ENCODE data around the gene EVI2A. TPM values are rescaled to one million over a fixed set of nuclear protein-coding genes. Genes with fewer than 3 reads are reported as not detected.

Gene EVI2A
- total RNA-seq, 4 donors from 2014 or later, result 2.9 to 5.5 (median 4.2) TPM

DNA sequence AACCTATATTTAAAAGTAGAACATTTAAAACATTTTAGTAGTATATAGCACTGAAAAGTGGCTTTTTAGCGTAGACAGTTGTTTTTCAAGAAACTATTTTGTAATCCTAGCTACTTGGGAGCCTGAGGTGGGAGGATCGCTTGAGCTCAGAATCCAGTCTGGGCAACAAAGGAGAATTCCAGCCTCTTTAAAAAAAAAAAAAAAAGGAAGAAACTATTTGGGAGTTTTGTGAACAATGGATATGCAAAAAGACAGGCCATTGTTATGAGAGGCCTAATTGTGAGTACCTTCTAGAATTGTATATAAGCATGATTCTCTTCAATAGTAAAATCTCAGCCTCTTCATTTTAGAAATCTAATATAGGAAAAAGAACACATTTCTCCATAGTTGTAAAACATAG, 42.0 kb downstream of the EVI2A start:
- Histone ChIP-seq H3K36me3 (peaks cover 0 to 48% (median 0%) of the 10 kb centered on the region in 3 donors), H3K9me3 (no peaks in the 10 kb centered on the region), H3K27ac (no peak overlapping the region), H3K4me3 (no peak overlapping the region), H3K27me3 (no peaks in the 10 kb centered on the region), H3K4me1 (peaks cover 0 to 2% (median 0%) of the 10 kb centered on the region in 4 donors)
- TF ChIP-seq, protein P1, sequence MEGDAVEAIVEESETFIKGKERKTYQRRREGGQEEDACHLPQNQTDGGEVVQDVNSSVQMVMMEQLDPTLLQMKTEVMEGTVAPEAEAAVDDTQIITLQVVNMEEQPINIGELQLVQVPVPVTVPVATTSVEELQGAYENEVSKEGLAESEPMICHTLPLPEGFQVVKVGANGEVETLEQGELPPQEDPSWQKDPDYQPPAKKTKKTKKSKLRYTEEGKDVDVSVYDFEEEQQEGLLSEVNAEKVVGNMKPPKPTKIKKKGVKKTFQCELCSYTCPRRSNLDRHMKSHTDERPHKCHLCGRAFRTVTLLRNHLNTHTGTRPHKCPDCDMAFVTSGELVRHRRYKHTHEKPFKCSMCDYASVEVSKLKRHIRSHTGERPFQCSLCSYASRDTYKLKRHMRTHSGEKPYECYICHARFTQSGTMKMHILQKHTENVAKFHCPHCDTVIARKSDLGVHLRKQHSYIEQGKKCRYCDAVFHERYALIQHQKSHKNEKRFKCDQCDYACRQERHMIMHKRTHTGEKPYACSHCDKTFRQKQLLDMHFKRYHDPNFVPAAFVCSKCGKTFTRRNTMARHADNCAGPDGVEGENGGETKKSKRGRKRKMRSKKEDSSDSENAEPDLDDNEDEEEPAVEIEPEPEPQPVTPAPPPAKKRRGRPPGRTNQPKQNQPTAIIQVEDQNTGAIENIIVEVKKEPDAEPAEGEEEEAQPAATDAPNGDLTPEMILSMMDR (IDR thresholded peaks at IDR 0.05), result no peak
- DNase-seq (ENCODE audit: low spot score in 2 of 2), result no peak
- 90 to 93% methylated on average over 2 of the region's 2 CpGs for WGBS, 2 donors

DNA sequence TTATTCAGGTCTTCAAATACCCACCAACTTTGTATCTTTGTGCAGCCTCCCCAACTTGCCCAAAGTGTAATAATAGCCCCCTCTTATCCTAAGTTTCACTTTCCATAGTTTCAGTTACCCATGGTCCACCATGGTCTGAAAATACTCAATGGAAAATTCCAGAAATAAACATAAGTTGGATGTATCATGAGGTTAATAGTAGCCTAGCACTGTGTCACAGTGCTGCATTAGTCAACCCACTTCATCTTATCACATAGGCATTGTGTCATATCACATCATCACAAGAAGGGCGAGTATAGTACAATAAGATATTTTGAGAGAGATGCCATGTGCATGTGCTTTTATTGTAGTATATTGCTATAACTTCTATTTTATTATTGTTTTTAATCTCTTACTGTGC, 46.3 kb downstream of the EVI2A start:
- Histone ChIP-seq H3K9me3 (no peaks in the 10 kb centered on the region), H3K27me3 (no peaks in the 10 kb centered on the region), H3K4me3 (no peak overlapping the region), H3K27ac (peak overlapping the region in 2 of 4 donors; percentile 38 to 58), H3K4me1 (peaks cover 0 to 19% (median 0%) of the 10 kb centered on the region in 4 donors), H3K36me3 (peaks cover 0 to 39% (median 0%) of the 10 kb centered on the region in 3 donors)
- TF ChIP-seq, protein P1 (IDR thresholded peaks at IDR 0.05), result no peak
- TF ChIP-seq POLR2A (IDR thresholded peaks at IDR 0.05) (no peak), EP300 (IDR thresholded peaks at IDR 0.05) (no peak)
- DNase-seq (ENCODE audit: low spot score in 2 of 2), result no peak
- WGBS, 2 donors, result 92 to 98% methylated on average over 1 of the region's 1 CpG

DNA sequence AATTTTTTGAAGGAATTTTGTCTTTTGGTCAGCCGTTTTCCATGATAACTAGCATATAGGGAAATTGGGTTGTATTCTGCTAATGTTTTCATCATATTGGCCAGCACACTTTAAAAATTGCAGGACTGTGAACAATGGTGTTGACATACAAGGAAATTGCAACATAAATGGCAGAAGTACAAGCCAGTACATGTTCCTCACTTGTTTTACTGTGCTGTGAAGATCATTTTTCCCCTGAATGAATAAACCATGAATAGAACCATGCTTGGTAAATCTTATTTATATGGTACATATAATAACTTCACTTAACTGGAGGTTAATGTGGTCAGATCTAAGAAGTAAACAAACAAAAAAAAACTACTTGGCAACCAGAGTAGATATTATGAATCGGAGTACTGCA, 47.2 kb downstream of the EVI2A start:
- TF ChIP-seq, protein P1 (IDR thresholded peaks at IDR 0.05), result no peak
- peak in 1 of 2 donors; percentile 83 for TF ChIP-seq EP300 (IDR thresholded peaks at IDR 0.05)
- TF ChIP-seq POLR2A (IDR thresholded peaks at IDR 0.05), result no peak
- H3K36me3 ChIP-seq, result peaks cover 0 to 44% (median 0%) of the 10 kb centered on the region in 3 donors
- H3K9me3 ChIP-seq, result no peaks in the 10 kb centered on the region
- H3K27me3 ChIP-seq, result no peaks in the 10 kb centered on the region
- DNase-seq (ENCODE audit: low spot score in 2 of 2), result peak in 1 of 2 donors; percentile 24
- H3K27ac ChIP-seq, result peak overlapping the region in 1 of 4 donors; percentile 38
- H3K4me3 ChIP-seq, result no peak overlapping the region
- peaks cover 0 to 28% (median 0%) of the 10 kb centered on the region in 4 donors for H3K4me1 ChIP-seq
- WGBS, 2 donors, result 78 to 80% methylated on average over 2 of the region's 2 CpGs

DNA sequence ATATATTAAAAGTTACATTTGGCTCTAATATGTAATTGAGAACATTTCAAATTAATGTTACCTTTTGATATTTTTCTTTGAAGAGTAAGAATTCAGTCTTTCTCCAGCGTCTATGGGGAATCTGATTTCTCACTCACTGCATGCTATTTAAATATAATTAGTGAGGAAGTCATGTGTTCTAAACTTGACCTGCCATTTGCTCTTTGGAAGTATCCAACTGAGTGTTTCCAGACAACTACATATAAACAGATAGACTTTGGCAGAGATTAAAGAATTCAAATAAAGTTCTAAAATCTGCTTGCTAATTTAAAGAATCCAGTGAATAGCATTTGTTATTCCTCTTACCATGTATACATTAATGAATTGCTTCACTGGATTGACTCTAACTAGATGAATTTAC, 47.9 kb downstream of the EVI2A start:
- H3K27me3 ChIP-seq, result no peaks in the 10 kb centered on the region
- whole genome bisulfite sequencing, 2 donors, result 71 to 81% methylated on average over 1 of the region's 1 CpG
- no peak for DNase-seq (ENCODE audit: low spot score in 2 of 2)
- H3K4me1 ChIP-seq, result peaks cover 0 to 34% (median 0%) of the 10 kb centered on the region in 4 donors
- H3K9me3 ChIP-seq, result no peaks in the 10 kb centered on the region
- H3K27ac ChIP-seq, result peak overlapping the region in 1 of 4 donors; percentile 38
- peaks cover 0 to 48% (median 0%) of the 10 kb centered on the region in 3 donors for H3K36me3 ChIP-seq
- TF ChIP-seq EP300 (IDR thresholded peaks at IDR 0.05) (no peak), POLR2A (IDR thresholded peaks at IDR 0.05) (no peak)
- TF ChIP-seq, protein P1 (IDR thresholded peaks at IDR 0.05), result no peak
- H3K4me3 ChIP-seq, result no peak overlapping the region

DNA sequence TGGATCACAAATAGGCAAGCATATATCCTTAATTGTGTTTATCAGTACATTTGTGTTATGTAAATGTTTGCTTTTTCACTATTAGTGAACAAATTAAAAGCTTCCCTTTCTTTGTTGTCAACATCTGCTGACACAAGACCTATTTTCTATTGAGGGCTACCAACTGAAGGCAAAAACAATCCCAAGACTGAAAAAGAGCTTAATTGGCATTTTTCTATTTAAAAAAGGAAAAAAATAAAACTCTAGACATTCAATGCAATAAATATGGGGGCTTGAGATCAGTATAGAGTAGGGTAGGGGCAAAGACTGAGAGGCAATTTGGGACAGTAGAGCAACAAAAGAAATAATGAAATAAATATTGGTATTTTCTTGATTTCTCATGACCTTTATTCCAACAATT, 48.6 kb downstream of the EVI2A start:
- Histone ChIP-seq H3K4me3 (no peak overlapping the region), H3K4me1 (peaks cover 0 to 34% (median 0%) of the 10 kb centered on the region in 4 donors), H3K9me3 (no peaks in the 10 kb centered on the region), H3K36me3 (peaks cover 0 to 54% (median 0%) of the 10 kb centered on the region in 3 donors), H3K27me3 (no peaks in the 10 kb centered on the region), H3K27ac (peak overlapping the region in 1 of 4 donors; percentile 23)
- TF ChIP-seq EP300 (IDR thresholded peaks at IDR 0.05) (no peak), POLR2A (IDR thresholded peaks at IDR 0.05) (no peak)
- TF ChIP-seq, protein P1 (IDR thresholded peaks at IDR 0.05), result no peak
- DNase-seq (ENCODE audit: low spot score in 2 of 2), result no peak
